Upper lobe of left lung (tissue), 4 donors: ENCODE results near the gene ABCC5.

Experiments
- EP300 ChIP-seq, 4 donors: sonication (generic); formaldehyde crosslinking; IDR thresholded peaks; one replicate each; pipeline ENCODE4 v1.5.1; 2017; ENCODE audit warnings: antibody characterized with exemption in 4 of 4, control low read depth in 2 of 4
- POLR2A ChIP-seq, 4 donors: fragments of 450-650 bp; IDR thresholded peaks; one replicate each; pipeline ENCODE4 v1.5.1; 2016 to 2017; ENCODE audit warnings: antibody characterized with exemption in 4 of 4, mild to moderate bottlenecking in 2 of 4
- POLR2AphosphoS5 ChIP-seq, 2 donors: sonication (generic); formaldehyde crosslinking; IDR thresholded peaks; one replicate each; pipeline ENCODE4 v1.5.1; 2017; ENCODE audit warnings: antibody characterized with exemption in 2 of 2
- TF ChIP-seq, protein P1 (sequence below), 6 experiments: fragments of 450-650 bp in 4 of 6; fragments of 200-600 bp in 2 of 6; sonication (generic) in 2 of 6; IDR thresholded peaks; one replicate each; pipeline ENCODE4 v1.5.1; 2016 to 2019; ENCODE audit warnings: antibody characterized with exemption in 6 of 6

DNA sequence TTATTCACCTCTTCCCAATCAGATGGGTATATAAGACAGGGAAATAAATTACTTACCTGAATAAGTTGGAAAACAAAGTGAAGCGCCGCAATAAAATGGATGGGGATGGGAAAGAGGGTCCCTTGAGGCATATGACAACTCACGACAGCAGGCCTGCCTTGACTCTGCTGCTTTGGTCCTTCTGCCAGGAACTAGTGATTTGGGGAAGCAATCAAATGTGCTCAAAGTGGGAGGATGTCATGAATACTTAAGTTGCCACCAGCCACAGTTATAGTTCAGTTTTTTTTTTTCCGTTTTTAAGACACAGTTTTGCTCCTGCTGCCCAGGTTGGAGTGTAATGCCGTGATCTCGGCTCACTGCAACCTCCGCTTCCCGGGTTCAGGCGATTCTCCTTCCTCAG, 137.6 kb downstream of the ABCC5 start:
- TF ChIP-seq, protein P1, sequence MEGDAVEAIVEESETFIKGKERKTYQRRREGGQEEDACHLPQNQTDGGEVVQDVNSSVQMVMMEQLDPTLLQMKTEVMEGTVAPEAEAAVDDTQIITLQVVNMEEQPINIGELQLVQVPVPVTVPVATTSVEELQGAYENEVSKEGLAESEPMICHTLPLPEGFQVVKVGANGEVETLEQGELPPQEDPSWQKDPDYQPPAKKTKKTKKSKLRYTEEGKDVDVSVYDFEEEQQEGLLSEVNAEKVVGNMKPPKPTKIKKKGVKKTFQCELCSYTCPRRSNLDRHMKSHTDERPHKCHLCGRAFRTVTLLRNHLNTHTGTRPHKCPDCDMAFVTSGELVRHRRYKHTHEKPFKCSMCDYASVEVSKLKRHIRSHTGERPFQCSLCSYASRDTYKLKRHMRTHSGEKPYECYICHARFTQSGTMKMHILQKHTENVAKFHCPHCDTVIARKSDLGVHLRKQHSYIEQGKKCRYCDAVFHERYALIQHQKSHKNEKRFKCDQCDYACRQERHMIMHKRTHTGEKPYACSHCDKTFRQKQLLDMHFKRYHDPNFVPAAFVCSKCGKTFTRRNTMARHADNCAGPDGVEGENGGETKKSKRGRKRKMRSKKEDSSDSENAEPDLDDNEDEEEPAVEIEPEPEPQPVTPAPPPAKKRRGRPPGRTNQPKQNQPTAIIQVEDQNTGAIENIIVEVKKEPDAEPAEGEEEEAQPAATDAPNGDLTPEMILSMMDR (IDR thresholded peaks at IDR 0.05) = no peak
- TF ChIP-seq POLR2A (IDR thresholded peaks at IDR 0.05) (no peak), EP300 (IDR thresholded peaks at IDR 0.05) (no peak), POLR2AphosphoS5 (IDR thresholded peaks at IDR 0.05) (no peak)
